ENCODE measurements around the gene ATP6V0A1.

DNA sequence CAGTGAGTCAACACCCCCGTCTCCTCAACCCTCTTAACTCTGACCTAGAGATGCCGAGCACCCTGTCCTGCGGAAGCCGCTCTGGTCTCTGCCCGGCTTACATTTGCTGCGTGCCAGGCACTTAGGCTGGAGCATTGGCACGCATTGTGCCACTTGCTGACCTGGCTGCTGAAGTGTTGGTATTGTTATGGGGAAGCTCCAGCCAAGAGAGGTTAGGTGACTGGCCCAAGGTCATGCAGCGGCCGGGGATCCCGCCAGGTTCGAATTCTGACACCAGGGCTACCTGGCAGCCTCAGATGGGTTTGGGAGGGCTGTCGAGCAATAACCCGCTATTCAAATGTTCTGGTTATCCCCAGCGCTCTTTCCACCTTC lies 89.0 kb downstream of the ATP6V0A1 start:
- no peak for TF ChIP-seq POLR2A (IDR thresholded peaks at IDR 0.05)
- TF ChIP-seq CTCF (IDR thresholded peaks at IDR 0.05): no peak
